Adrenal gland (tissue), 5 donors: ENCODE data around the gene ANKMY1.

Experiments used
- POLR2A ChIP-seq, 2 donors: fragments of 450-650 bp; IDR thresholded peaks; one replicate each; pipeline ENCODE4 v1.6.1; 2017; ENCODE audit warnings: antibody characterized with exemption in 2 of 2, mild to moderate bottlenecking in 2 of 2, moderate library complexity in 1 of 2
- TF ChIP-seq, protein P1 (sequence below), 6 experiments: fragments of 450-650 bp in 4 of 6; fragments of 200-600 bp in 2 of 6; sonication (generic) in 1 of 6; IDR thresholded peaks; 1 replicate in 5 of 6; 2 replicates in 1 of 6; pipeline versions ENCODE4 v1.5.1 to v1.8.0; 2016 to 2021; ENCODE audit warnings: antibody characterized with exemption in 6 of 6, mild to moderate bottlenecking in 2 of 6, moderate library complexity in 1 of 6
- donor health status: DM: no; HTN: no; CAD: no.

DNA sequence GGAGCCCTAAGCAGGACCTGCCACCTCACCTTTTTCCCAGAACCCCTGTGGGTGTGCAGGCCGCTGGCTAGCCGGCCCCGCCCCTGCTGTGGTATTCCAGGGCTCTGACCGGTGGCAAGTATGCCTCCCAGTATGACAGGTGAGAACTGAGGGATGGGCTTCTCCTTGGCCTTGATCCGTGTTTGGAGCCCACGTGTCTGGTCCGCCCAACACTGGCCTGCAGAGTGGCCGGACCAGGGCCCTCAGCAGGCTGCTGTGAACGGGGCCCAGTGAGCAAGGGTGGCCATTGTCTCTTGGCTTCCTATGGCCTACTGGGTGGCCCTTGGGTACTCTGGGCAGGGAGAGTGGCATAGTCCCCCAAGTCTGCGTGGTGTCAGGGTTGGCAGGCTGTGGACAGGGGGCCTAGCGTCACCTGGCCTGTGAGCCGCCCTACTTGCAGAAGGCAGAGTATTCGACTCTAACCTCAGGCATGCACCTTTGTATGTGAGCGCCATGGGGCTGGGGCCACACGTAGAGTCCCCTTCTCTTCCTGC lies 12.3 kb upstream of the ANKMY1 start:
- TF ChIP-seq, protein P1, sequence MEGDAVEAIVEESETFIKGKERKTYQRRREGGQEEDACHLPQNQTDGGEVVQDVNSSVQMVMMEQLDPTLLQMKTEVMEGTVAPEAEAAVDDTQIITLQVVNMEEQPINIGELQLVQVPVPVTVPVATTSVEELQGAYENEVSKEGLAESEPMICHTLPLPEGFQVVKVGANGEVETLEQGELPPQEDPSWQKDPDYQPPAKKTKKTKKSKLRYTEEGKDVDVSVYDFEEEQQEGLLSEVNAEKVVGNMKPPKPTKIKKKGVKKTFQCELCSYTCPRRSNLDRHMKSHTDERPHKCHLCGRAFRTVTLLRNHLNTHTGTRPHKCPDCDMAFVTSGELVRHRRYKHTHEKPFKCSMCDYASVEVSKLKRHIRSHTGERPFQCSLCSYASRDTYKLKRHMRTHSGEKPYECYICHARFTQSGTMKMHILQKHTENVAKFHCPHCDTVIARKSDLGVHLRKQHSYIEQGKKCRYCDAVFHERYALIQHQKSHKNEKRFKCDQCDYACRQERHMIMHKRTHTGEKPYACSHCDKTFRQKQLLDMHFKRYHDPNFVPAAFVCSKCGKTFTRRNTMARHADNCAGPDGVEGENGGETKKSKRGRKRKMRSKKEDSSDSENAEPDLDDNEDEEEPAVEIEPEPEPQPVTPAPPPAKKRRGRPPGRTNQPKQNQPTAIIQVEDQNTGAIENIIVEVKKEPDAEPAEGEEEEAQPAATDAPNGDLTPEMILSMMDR (IDR thresholded peaks at IDR 0.05): no peak
- TF ChIP-seq POLR2A (IDR thresholded peaks at IDR 0.05): no peak
